22Rv1 (cell line): Measurements from ENCODE around the gene TMC8.

Experiments used
- CTCF ChIP-seq: fragments of 450-650 bp; IDR thresholded peaks from 2 replicates; pipeline ENCODE4 v1.5.1; 2017; ENCODE audit warnings: mild to moderate bottlenecking
- ZFX ChIP-seq: fragments of 450-650 bp; IDR thresholded peaks from 2 replicates; pipeline ENCODE4 v1.6.1; 2017; ENCODE audit warnings: antibody characterized with exemption, borderline replicate concordance

- TF ChIP-seq CTCF, result no peak
- TF ChIP-seq ZFX, result no peak
Measured at GRCh38 chr17:78127239-78127887, 3.2 kb upstream of the TMC8 start.
